ENCODE measurements around the gene ID4. TPM values are rescaled to one million over a fixed set of nuclear protein-coding genes. Genes with fewer than 3 reads are reported as not detected.

The ID4 gene
- total RNA-seq, 1 donor from 2014 or later: 1.6 TPM

DNA sequence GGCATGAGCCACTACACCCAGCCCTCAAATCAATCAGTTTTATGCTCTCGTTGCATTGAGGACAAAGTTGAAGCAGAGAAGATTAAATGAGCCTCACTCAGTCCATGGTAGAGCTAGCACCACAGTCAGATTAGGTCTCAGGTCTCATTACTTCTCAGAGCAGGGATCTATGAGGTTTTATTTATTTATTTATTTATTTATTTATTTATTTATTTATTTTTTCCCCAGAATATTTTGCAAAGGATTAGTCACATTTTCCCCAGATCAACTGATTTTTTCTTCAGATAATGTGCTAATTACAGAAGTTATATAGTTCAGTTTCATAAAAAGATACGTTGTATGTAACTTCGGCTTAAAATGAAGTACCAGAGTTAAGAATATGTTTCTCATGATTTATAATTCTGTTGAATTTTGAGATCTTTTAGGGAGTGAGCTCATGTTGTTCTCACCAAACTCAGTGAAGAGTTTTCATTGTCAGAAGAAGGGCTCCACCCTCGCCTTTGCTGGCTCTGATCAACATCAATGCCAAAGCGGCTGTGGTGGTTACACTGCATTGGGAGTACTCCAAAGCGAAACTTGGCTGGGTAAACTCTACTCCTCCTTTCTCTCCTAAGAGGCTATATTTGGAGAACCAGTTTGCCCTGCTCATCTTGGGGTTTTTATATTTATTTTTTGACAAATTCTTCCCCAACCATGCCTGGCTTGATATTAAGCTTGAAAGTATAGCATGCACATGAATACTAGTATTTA is 12.9 kb upstream of the ID4 start:
- FAIRE-seq (no peak), DNase-seq (ENCODE audit: low read depth) (no peak)
- H3K36me3 ChIP-seq (ENCODE audit: control insufficient read depth, insufficient read depth, low read length): no peaks in the 10 kb centered on the region
- H3K27me3 ChIP-seq (ENCODE audit: control insufficient read depth, insufficient read depth, low read length): no peaks in the 10 kb centered on the region
- H3K4me3 ChIP-seq (ENCODE audit: low read depth, low read length): no peak overlapping the region
- TF ChIP-seq, protein P1, sequence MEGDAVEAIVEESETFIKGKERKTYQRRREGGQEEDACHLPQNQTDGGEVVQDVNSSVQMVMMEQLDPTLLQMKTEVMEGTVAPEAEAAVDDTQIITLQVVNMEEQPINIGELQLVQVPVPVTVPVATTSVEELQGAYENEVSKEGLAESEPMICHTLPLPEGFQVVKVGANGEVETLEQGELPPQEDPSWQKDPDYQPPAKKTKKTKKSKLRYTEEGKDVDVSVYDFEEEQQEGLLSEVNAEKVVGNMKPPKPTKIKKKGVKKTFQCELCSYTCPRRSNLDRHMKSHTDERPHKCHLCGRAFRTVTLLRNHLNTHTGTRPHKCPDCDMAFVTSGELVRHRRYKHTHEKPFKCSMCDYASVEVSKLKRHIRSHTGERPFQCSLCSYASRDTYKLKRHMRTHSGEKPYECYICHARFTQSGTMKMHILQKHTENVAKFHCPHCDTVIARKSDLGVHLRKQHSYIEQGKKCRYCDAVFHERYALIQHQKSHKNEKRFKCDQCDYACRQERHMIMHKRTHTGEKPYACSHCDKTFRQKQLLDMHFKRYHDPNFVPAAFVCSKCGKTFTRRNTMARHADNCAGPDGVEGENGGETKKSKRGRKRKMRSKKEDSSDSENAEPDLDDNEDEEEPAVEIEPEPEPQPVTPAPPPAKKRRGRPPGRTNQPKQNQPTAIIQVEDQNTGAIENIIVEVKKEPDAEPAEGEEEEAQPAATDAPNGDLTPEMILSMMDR (IDR thresholded peaks at IDR 0.05; ENCODE audit: insufficient read depth, low read length, severe bottlenecking): no peak

DNA sequence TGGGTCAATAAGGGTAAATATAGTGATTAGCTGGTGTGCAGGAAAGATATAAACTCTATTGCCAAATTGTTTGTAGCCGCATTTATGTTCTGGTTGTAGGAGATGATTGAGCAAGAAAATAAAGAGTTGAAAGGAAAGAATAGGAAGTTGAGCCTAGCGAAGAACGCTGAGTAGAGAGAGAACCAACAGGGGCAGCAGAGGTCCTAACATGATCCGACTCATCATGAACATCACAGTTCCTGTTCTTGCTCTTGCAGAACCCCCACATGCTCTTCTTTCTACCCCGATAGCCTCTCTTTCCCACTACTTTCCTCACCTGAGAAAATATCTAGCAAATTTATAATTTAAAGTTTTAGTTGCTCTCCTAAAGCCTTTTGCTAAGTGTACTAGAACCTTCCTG is 9.9 kb upstream of the ID4 start:
- Histone ChIP-seq H3K27me3 (ENCODE audit: control insufficient read depth, insufficient read depth, low read length) (no peaks in the 10 kb centered on the region), H3K36me3 (ENCODE audit: control insufficient read depth, insufficient read depth, low read length) (no peaks in the 10 kb centered on the region), H3K4me3 (ENCODE audit: low read depth, low read length) (no peak overlapping the region)
- DNase-seq (ENCODE audit: low read depth) (no peak), FAIRE-seq (no peak)
- TF ChIP-seq, protein P1 (IDR thresholded peaks at IDR 0.05; ENCODE audit: insufficient read depth, low read length, severe bottlenecking): no peak

DNA sequence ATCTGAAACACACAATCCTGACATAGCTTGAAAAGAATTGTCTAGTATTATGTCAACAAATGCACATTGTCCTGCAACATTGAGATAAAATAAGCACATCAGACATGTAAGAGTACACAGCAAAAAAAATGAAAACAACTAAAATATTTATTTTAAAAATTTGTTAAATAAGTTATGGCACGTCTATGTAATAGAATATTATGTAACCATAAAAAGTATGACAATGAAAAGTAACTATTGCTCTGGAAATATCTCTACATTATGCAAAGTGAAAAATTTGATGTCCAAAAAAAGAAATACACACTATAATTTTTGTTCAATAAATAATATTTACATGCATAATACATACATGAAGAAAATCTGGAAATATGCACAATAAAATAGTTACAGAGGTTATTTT is 9.3 kb upstream of the ID4 start:
- DNase-seq (ENCODE audit: low read depth): no peak
- FAIRE-seq: no peak
- no peaks in the 10 kb centered on the region for H3K36me3 ChIP-seq (ENCODE audit: control insufficient read depth, insufficient read depth, low read length)
- no peak overlapping the region for H3K4me3 ChIP-seq (ENCODE audit: low read depth, low read length)
- no peaks in the 10 kb centered on the region for H3K27me3 ChIP-seq (ENCODE audit: control insufficient read depth, insufficient read depth, low read length)
- TF ChIP-seq, protein P1 (IDR thresholded peaks at IDR 0.05; ENCODE audit: insufficient read depth, low read length, severe bottlenecking): no peak

DNA sequence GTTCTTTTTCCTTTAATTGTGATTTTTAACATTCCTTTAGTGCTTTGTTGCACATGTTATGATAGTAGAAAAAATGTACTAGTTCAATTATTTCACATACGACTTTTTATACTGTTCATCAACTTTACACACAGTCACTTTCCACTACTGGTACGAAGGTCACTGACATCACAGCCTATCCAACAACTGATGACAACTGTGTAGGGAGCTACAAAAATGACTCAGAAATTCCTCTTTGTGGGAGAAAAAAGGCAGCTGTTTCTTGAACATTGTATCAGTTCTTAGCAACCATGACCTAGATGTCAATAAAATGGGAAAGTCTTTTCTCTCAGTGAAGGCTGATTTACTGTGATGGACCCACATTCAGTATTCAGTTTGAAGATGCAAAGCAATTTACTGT is 7.0 kb upstream of the ID4 start:
- TF ChIP-seq, protein P1 (IDR thresholded peaks at IDR 0.05; ENCODE audit: insufficient read depth, low read length, severe bottlenecking): no peak
- Histone ChIP-seq H3K36me3 (ENCODE audit: control insufficient read depth, insufficient read depth, low read length) (no peaks in the 10 kb centered on the region), H3K27me3 (ENCODE audit: control insufficient read depth, insufficient read depth, low read length) (peaks cover 2% of the 10 kb centered on the region), H3K4me3 (ENCODE audit: low read depth, low read length) (no peak overlapping the region)
- DNase-seq (ENCODE audit: low read depth) (no peak), FAIRE-seq (no peak)

DNA sequence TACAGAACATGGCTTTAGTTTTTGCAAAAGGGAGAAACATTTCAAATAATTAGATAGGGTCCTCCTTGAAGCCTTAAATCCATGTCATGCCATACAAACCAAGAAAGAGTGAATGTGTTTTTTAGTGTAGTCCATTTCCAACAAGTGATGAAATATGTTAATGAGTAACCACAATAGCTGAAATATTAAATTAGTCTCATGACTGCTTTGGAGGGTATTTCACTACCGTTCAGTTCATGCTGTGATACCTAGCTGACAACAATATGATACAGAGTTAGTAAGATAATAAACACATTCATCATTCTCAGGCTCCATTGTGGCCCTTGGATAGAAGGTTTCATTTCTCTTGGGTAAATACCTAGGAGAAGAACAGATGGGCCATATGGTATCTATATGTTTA is 5.8 kb upstream of the ID4 start:
- DNase-seq (ENCODE audit: low read depth) (no peak), FAIRE-seq (no peak)
- Histone ChIP-seq H3K27me3 (ENCODE audit: control insufficient read depth, insufficient read depth, low read length) (peaks cover 2% of the 10 kb centered on the region), H3K36me3 (ENCODE audit: control insufficient read depth, insufficient read depth, low read length) (no peaks in the 10 kb centered on the region), H3K4me3 (ENCODE audit: low read depth, low read length) (no peak overlapping the region)
- TF ChIP-seq, protein P1 (IDR thresholded peaks at IDR 0.05; ENCODE audit: insufficient read depth, low read length, severe bottlenecking): no peak

DNA sequence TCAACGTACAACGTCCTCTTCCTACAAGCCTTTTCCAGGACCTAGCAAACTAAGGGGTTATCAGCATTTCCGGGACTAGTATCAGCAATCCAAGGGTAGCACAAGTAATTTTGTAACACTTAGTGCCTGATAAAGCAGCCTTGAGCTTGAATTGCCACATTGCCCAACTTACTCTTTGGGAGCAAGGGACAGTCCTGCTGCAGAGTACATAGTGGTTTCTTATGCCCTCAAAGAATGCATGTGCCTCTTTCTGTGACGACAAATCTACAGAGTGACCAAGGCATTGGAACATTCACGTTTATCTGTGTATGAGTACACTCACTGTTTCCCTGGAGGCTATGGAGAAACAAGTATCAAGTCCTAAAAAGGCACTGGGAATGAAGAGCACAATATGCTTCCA is 3.2 kb upstream of the ID4 start:
- H3K4me3 ChIP-seq (ENCODE audit: low read depth, low read length): no peak overlapping the region
- FAIRE-seq (no peak), DNase-seq (ENCODE audit: low read depth) (no peak)
- TF ChIP-seq, protein P1 (IDR thresholded peaks at IDR 0.05; ENCODE audit: insufficient read depth, low read length, severe bottlenecking): no peak
- no peaks in the 10 kb centered on the region for H3K36me3 ChIP-seq (ENCODE audit: control insufficient read depth, insufficient read depth, low read length)
- peaks cover 12% of the 10 kb centered on the region for H3K27me3 ChIP-seq (ENCODE audit: control insufficient read depth, insufficient read depth, low read length)
